ENCODE results near the gene PLA2G4D. TPM values are rescaled to one million over a fixed set of nuclear protein-coding genes. Genes with fewer than 3 reads are reported as not detected.

PLA2G4D gene
- total and polyA plus RNA-seq, 8 donors: 0.18 to 3.2 (median 2.0) TPM; not detected in 4

- Histone ChIP-seq H3K36me3 (no peaks in the 10 kb centered on the region), H3K27ac (no peak overlapping the region), H3K4me1 (no peaks in the 10 kb centered on the region), H3K4me3 (no peak overlapping the region), H3K9me3 (no peaks in the 10 kb centered on the region), H3K27me3 (no peaks in the 10 kb centered on the region)
- WGBS, 5 donors: 47 to 53% (median 50%) methylated on average over 10 to 11 of the region's 11 CpGs
- intact Hi-C loops (cut with DNase I; ENCODE audit: low total_unique reads): loop anchor here (5.0 kb wide), 1 partner anchor 70 kb away; no protein-coding TSS in a partner anchor
- peak; percentile 25 to 75 for DNase-seq
- TF ChIP-seq CTCF (IDR thresholded peaks at IDR 0.05) (peak in 5 of 7 experiments; percentile 33 to 59 (median 45)), POLR2AphosphoS5 (IDR thresholded peaks at IDR 0.05) (no peak)
Measured at GRCh38 chr15:42137461-42138261, 43.3 kb upstream of the PLA2G4D start.

- intact Hi-C loops (cut with DNase I; ENCODE audit: low total_unique reads): loop anchor here (5.0 kb wide), 1 partner anchor 69 kb away; no protein-coding TSS in a partner anchor
- Histone ChIP-seq H3K36me3 (no peaks in the 10 kb centered on the region), H3K9me3 (no peaks in the 10 kb centered on the region), H3K4me1 (no peaks in the 10 kb centered on the region), H3K27ac (no peak overlapping the region), H3K27me3 (peaks cover 0 to 2% (median 0%) of the 10 kb centered on the region in 3 donors), H3K4me3 (no peak overlapping the region)
- TF ChIP-seq POLR2AphosphoS5 (IDR thresholded peaks at IDR 0.05): no peak
- TF ChIP-seq POLR2A (IDR thresholded peaks at IDR 0.05): no peak
- no peak for TF ChIP-seq CTCF (IDR thresholded peaks at IDR 0.05)
- TF ChIP-seq EP300 (IDR thresholded peaks at IDR 0.05): no peak
- WGBS, 5 donors: 82 to 84% (median 83%) methylated on average over 11 of the region's 11 CpGs
- peak in 1 of 2 donors; percentile 13 for DNase-seq
Measured at GRCh38 chr15:42136513-42136912, 42.2 kb upstream of the PLA2G4D start.

- no peak for DNase-seq
- 60 to 81% (median 78%) methylated on average over 1 of the region's 1 CpG for WGBS, 5 donors
- intact Hi-C loops (cut with DNase I; ENCODE audit: low total_unique reads): loop anchor here (5.0 kb wide), 1 partner anchor 68 kb away; no protein-coding TSS in a partner anchor
- Histone ChIP-seq H3K9me3 (no peaks in the 10 kb centered on the region), H3K4me1 (no peaks in the 10 kb centered on the region), H3K36me3 (no peaks in the 10 kb centered on the region), H3K27me3 (peaks cover 0 to 14% (median 0%) of the 10 kb centered on the region in 3 donors), H3K4me3 (no peak overlapping the region), H3K27ac (no peak overlapping the region)
- no peak for TF ChIP-seq POLR2AphosphoS5 (IDR thresholded peaks at IDR 0.05)
- no peak for TF ChIP-seq EP300 (IDR thresholded peaks at IDR 0.05)
- no peak for TF ChIP-seq CTCF (IDR thresholded peaks at IDR 0.05)
- no peak for TF ChIP-seq POLR2A (IDR thresholded peaks at IDR 0.05)
Measured at GRCh38 chr15:42135351-42135750, 41.0 kb upstream of the PLA2G4D start.

GRCh38 chr15:42134617-42135245 lies 40.4 kb upstream of the PLA2G4D start:
- intact Hi-C loops (cut with DNase I; ENCODE audit: low total_unique reads): loop anchor here (5.0 kb wide), 1 partner anchor 67 kb away; no protein-coding TSS in a partner anchor
- Histone ChIP-seq H3K4me3 (no peak overlapping the region), H3K27ac (no peak overlapping the region), H3K4me1 (no peaks in the 10 kb centered on the region), H3K27me3 (peaks cover 0 to 19% (median 0%) of the 10 kb centered on the region in 3 donors), H3K9me3 (no peaks in the 10 kb centered on the region), H3K36me3 (no peaks in the 10 kb centered on the region)
- DNase-seq: peak in 1 of 2 donors; percentile 15
- TF ChIP-seq EP300 (IDR thresholded peaks at IDR 0.05) (no peak), POLR2A (IDR thresholded peaks at IDR 0.05) (no peak), CTCF (IDR thresholded peaks at IDR 0.05) (no peak), POLR2AphosphoS5 (IDR thresholded peaks at IDR 0.05) (no peak)
- 67 to 74% (median 70%) methylated on average over 6 of the region's 6 CpGs for WGBS, 5 donors
